H9 (cell line): Measurements from ENCODE around the gene PLEK2. TPM values are rescaled to one million over a fixed set of nuclear protein-coding genes. Genes with fewer than 3 reads are reported as not detected.
A peak's percentile ranks its signal among the peaks of the same experiment; 100 is the strongest.

ENCODE experiments used
- DNase-seq: peaks from one replicate; pipeline ENCODE4 v3.0.0-alpha.2; 2017
- H2AFZ ChIP-seq: one replicate; pipeline ENCODE4 v1.6.1; 2013; ENCODE audit warnings: mild to moderate bottlenecking, low read length, control low read depth, moderate library complexity
- H2AK5ac ChIP-seq: 2 replicates; pipeline ENCODE4 v1.6.1; 2013; ENCODE audit warnings: low read length, control low read depth, mixed read lengths; ENCODE audit not compliant: insufficient read length
- H2BK120ac ChIP-seq: one replicate; pipeline ENCODE4 v1.6.1; 2013; ENCODE audit warnings: low read depth, mild to moderate bottlenecking, low read length, control low read depth, inconsistent platforms; ENCODE audit not compliant: poor library complexity, severe bottlenecking
- H2BK12ac ChIP-seq: 2 replicates; pipeline ENCODE4 v1.6.1; 2013; ENCODE audit warnings: low read length, control low read depth, mixed read lengths, low read depth; ENCODE audit not compliant: insufficient read length
- H2BK15ac ChIP-seq: 2 replicates; pipeline ENCODE4 v1.6.1; 2013; ENCODE audit warnings: low read depth, low read length, control low read depth
- H2BK20ac ChIP-seq: one replicate; pipeline ENCODE4 v1.6.1; 2013; ENCODE audit warnings: low read depth, mild to moderate bottlenecking, low read length, control low read depth, inconsistent platforms; ENCODE audit not compliant: poor library complexity, severe bottlenecking
- H2BK5ac ChIP-seq: 2 replicates; pipeline ENCODE4 v1.6.1; 2013; ENCODE audit warnings: low read length, control low read depth, mixed read lengths; ENCODE audit not compliant: insufficient read length
- H3K14ac ChIP-seq: 2 replicates; pipeline ENCODE4 v1.6.1; 2013; ENCODE audit warnings: low read length, control low read depth; ENCODE audit not compliant: insufficient read depth
- H3K18ac ChIP-seq: 2 replicates; pipeline ENCODE4 v1.6.1; 2013; ENCODE audit warnings: low read depth, mild to moderate bottlenecking, mixed read lengths, low read length, control low read depth; ENCODE audit not compliant: insufficient read length
- H3K23ac ChIP-seq: 2 replicates; pipeline ENCODE4 v1.6.1; 2013; ENCODE audit warnings: low read length, control low read depth, mixed read lengths, low read depth; ENCODE audit not compliant: insufficient read length
- H3K23me2 ChIP-seq: 2 replicates; pipeline ENCODE4 v1.6.1; 2013; ENCODE audit warnings: low read depth, mild to moderate bottlenecking, mixed read lengths, low read length, control low read depth; ENCODE audit not compliant: insufficient read length, poor library complexity, severe bottlenecking
- H3K27ac ChIP-seq: 2 replicates; pipeline ENCODE4 v1.5.1; 2013; ENCODE audit warnings: low read length, control low read depth, mixed read lengths, low read depth; ENCODE audit not compliant: insufficient read length
- H3K27me3 ChIP-seq: 2 replicates; pipeline ENCODE4 v1.6.1; 2013; ENCODE audit warnings: low read length, control low read depth, inconsistent platforms; ENCODE audit not compliant: insufficient read depth
- H3K4ac ChIP-seq: 2 replicates; pipeline ENCODE4 v1.6.1; 2013; ENCODE audit warnings: low read depth, mild to moderate bottlenecking, control low read depth, inconsistent platforms, low read length, moderate library complexity
- H3K4me1 ChIP-seq: 2 replicates; pipeline ENCODE4 v1.6.1; 2013; ENCODE audit warnings: low read length, control low read depth, inconsistent platforms; ENCODE audit not compliant: insufficient read depth
- H3K4me2 ChIP-seq: 2 replicates; pipeline ENCODE4 v1.6.1; 2013; ENCODE audit warnings: low read length, control low read depth, mixed read lengths; ENCODE audit not compliant: insufficient read length, insufficient read depth
- H3K56ac ChIP-seq: 2 replicates; pipeline ENCODE4 v1.6.1; 2013; ENCODE audit warnings: low read depth, mild to moderate bottlenecking, mixed read lengths, low read length, control low read depth; ENCODE audit not compliant: insufficient read length
- H3K79me1 ChIP-seq: 2 replicates; pipeline ENCODE4 v1.6.1; 2013; ENCODE audit warnings: low read depth, mild to moderate bottlenecking, moderate library complexity, low read length, control low read depth, inconsistent platforms; ENCODE audit not compliant: insufficient read depth, poor library complexity, severe bottlenecking
- H3K79me2 ChIP-seq: 2 replicates; pipeline ENCODE4 v1.6.1; 2013; ENCODE audit warnings: low read length, control low read depth, inconsistent platforms; ENCODE audit not compliant: insufficient read depth
- H3K9ac ChIP-seq: 2 replicates; pipeline ENCODE4 v1.6.1; 2013; ENCODE audit warnings: low read length, control low read depth, mixed read lengths; ENCODE audit not compliant: insufficient read length; ENCODE audit errors: extremely low read depth
- H3K9me3 ChIP-seq: one replicate; pipeline ENCODE4 v1.6.1; 2013; ENCODE audit warnings: low read depth, low read length, inconsistent platforms; ENCODE audit not compliant: control insufficient read depth
- H3T11ph ChIP-seq: one replicate; pipeline ENCODE4 v1.6.1; 2013; ENCODE audit warnings: mild to moderate bottlenecking, low read length, control low read depth, inconsistent platforms
- H4K20me1 ChIP-seq: one replicate; pipeline ENCODE4 v1.6.1; 2013; ENCODE audit not compliant: control insufficient read depth, insufficient read length, insufficient read depth
- H4K5ac ChIP-seq: 2 replicates; pipeline ENCODE4 v1.6.1; 2013; ENCODE audit warnings: low read depth, mild to moderate bottlenecking, mixed read lengths, low read length, control low read depth; ENCODE audit not compliant: insufficient read length
- H4K8ac ChIP-seq: replicated peaks from 2 replicates; pipeline ENCODE4 v1.6.1; 2013; ENCODE audit warnings: low read length, control low read depth, mixed read lengths, low read depth; ENCODE audit not compliant: insufficient read length
- H4K91ac ChIP-seq: 2 replicates; pipeline ENCODE4 v1.6.1; 2013; ENCODE audit warnings: low read depth, mild to moderate bottlenecking, moderate library complexity, mixed read lengths, low read length, control low read depth; ENCODE audit not compliant: insufficient read length
- H3K27ac Mint-ChIP-seq, 3 experiments: 2 replicates in 2 of 3; 3 replicates in 1 of 3; pipeline ENCODE4 v1.8.0; 2020 to 2021; ENCODE audit warnings: mixed read lengths in 3 of 3, mild to moderate bottlenecking in 1 of 3, moderate library complexity in 1 of 3
- H3K27me3 Mint-ChIP-seq: 2 replicates; pipeline ENCODE4 v1.8.0; 2021; ENCODE audit warnings: low read depth, mild to moderate bottlenecking, moderate library complexity, mixed read lengths
- H3K36me3 Mint-ChIP-seq, 3 experiments: 2 replicates in 2 of 3; 3 replicates in 1 of 3; pipeline ENCODE4 v1.8.0; 2020 to 2021; ENCODE audit warnings: low read depth in 3 of 3, mixed read lengths in 3 of 3; ENCODE audit not compliant: insufficient read depth in 1 of 3
- H3K4me1 Mint-ChIP-seq, 2 experiments: 2 replicates each; pipeline ENCODE4 v1.8.0; 2020; ENCODE audit warnings: mixed read lengths in 2 of 2
- H3K4me3 Mint-ChIP-seq, 2 experiments: 2 replicates in 1 of 2; 3 replicates in 1 of 2; pipeline ENCODE4 v1.8.0; 2020 to 2021; ENCODE audit warnings: mild to moderate bottlenecking in 2 of 2, mixed read lengths in 2 of 2, moderate library complexity in 1 of 2
- H3K9me3 Mint-ChIP-seq, 2 experiments: 2 replicates in 1 of 2; 3 replicates in 1 of 2; pipeline ENCODE4 v1.8.0; 2020; ENCODE audit warnings: mild to moderate bottlenecking in 2 of 2, mixed read lengths in 2 of 2, moderate library complexity in 1 of 2
- WGBS: extraction: QIAGEN DNeasy Blood & Tissue Kit; methylation state at CpG from one replicate; pipeline ENCODE4 v1.1.7; 2013; ENCODE audit warnings: missing lambda C conversion rate, low lambda C conversion rate, mixed read lengths; ENCODE audit not compliant: insufficient read length; ENCODE audit errors: extremely low coverage; 5-methylcytosine and 5-hydroxymethylcytosine counted together
- total RNA-seq: library from RNA; stranded (reverse); gene quantifications from 2 replicates; pipeline ENCODE4 v1.2.1, GENCODE V29; 2021
- TF ChIP-seq, protein P1 (sequence below): fragments of 200-600 bp; sonication (generic); conservative IDR thresholded peaks from 3 replicates; pipeline ENCODE4 v1.8.0; 2021; ENCODE audit warnings: antibody characterized with exemption, mild to moderate bottlenecking

Gene PLEK2
- total RNA-seq, 1 experiment from 2014 or later: not detected

DNA sequence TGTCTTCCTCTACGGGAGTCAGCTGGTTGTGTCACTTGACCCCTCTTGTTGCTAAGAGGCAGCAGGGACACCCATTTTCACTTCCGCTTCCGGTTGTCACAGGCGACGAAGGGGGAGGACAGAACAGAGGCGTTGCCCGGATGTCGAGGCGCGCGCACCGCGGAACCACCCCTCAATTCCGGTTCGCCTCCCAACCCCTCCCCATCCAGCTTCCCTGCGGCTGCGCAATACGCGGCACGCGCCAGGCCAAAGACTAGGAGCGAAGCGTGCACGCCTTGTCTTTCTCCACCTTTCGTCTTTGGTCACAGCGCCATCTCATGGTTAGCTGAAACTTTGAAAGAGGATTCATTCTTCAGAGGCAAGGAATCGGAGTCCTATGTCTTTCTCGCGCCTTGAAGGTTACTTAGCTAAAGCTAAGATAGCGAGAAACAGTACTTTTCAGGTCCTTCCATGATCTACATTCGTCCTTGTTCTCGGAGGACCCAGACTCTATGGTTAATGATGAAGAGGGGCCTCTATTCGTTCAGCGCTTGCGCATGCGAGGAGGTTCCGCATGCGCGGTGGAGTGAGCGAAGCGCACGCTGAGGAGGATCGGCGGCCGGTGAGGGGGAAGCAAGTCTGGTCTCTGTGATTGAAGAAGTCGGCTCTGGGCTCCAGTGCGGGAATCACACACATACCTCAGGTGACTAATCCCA is 52.0 kb downstream of the PLEK2 start, which contains the start of the genes ATP6V1D and EIF2S1:
Gene ATP6V1D, minus strand, starts transcription at position 30 of the 695 bp plus-strand sequence. CDS start 106 bp downstream, outside the sequence.
Gene EIF2S1, plus strand, starts transcription at position 554 of the 695 bp plus-strand sequence. CDS start 4,440 bp downstream, outside the sequence.
- Histone ChIP-seq H2BK15ac (no peak within 1 kb of the TSS; the same call in 1 of the 2 replicates), H2AFZ (peak within 1 kb of the TSS; percentile 56), H2BK120ac (no peak within 1 kb of the TSS), H2AK5ac (no peak within 1 kb of the TSS), H2BK20ac (no peak within 1 kb of the TSS), H2BK12ac (no peak within 1 kb of the TSS), H3K56ac (peak within 1 kb of the TSS; percentile 20), H4K8ac (no peak within 1 kb of the TSS), H4K91ac (no peak within 1 kb of the TSS), H3K23me2 (peaks cover 8% of the 10 kb centered on the region), H3K14ac (peak within 1 kb of the TSS; percentile 76), H3K4me2 (peak within 1 kb of the TSS; percentile 95), H3K27me3 (no peaks in the 10 kb centered on the region), H3K27ac (peak within 1 kb of the TSS; percentile 17), H4K5ac (no peak within 1 kb of the TSS), H3K9me3 (no peaks in the 10 kb centered on the region), H3K4ac (no peak within 1 kb of the TSS), H4K20me1 (no peaks in the 10 kb centered on the region), H3K79me2 (peaks cover 29% of the 10 kb centered on the region; the same call in 1 of the 2 replicates), H3K4me1 (peaks cover 7% of the 10 kb centered on the region; the same call in 1 of the 2 replicates), H3K9ac (peak within 1 kb of the TSS; percentile 99), H3K18ac (peak within 1 kb of the TSS; percentile 62), H3K23ac (peak within 1 kb of the TSS; percentile 18), H3K79me1 (no peaks in the 10 kb centered on the region), H3T11ph (no peak within 1 kb of the TSS), H2BK5ac (peak within 1 kb of the TSS; percentile 90)
- DNase-seq: peak; percentile 99
- peak within 1 kb of the TSS; percentile 99 for H3K4me3 Mint-ChIP-seq
- no peaks in the 10 kb centered on the region for H3K27me3 Mint-ChIP-seq
- no CpG with 5 or more reads among the region's 47 CpGs for WGBS
- H3K27ac Mint-ChIP-seq: peak within 1 kb of the TSS; percentile 96 to 99 (median 99)
- TF ChIP-seq, protein P1, sequence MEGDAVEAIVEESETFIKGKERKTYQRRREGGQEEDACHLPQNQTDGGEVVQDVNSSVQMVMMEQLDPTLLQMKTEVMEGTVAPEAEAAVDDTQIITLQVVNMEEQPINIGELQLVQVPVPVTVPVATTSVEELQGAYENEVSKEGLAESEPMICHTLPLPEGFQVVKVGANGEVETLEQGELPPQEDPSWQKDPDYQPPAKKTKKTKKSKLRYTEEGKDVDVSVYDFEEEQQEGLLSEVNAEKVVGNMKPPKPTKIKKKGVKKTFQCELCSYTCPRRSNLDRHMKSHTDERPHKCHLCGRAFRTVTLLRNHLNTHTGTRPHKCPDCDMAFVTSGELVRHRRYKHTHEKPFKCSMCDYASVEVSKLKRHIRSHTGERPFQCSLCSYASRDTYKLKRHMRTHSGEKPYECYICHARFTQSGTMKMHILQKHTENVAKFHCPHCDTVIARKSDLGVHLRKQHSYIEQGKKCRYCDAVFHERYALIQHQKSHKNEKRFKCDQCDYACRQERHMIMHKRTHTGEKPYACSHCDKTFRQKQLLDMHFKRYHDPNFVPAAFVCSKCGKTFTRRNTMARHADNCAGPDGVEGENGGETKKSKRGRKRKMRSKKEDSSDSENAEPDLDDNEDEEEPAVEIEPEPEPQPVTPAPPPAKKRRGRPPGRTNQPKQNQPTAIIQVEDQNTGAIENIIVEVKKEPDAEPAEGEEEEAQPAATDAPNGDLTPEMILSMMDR: peak; percentile 100
- H3K9me3 Mint-ChIP-seq: no peaks in the 10 kb centered on the region
- H3K4me1 Mint-ChIP-seq: peaks cover 21 to 22% of the 10 kb centered on the region in 2 experiments
- H3K36me3 Mint-ChIP-seq: peaks cover 3 to 16% (median 7%) of the 10 kb centered on the region in 3 experiments; a peak in 6 of 7 replicates
